HG03108 (cell line): ENCODE measurements around the gene HORMAD2.

Experiments used
- ATAC-seq: cut with Tn5 transposase; IDR thresholded peaks from one replicate; pipeline ENCODE4 v1.9.1; 2021; ENCODE audit warnings: moderate library complexity; ENCODE audit not compliant: unreplicated experiment

The HORMAD2 gene, protein sequence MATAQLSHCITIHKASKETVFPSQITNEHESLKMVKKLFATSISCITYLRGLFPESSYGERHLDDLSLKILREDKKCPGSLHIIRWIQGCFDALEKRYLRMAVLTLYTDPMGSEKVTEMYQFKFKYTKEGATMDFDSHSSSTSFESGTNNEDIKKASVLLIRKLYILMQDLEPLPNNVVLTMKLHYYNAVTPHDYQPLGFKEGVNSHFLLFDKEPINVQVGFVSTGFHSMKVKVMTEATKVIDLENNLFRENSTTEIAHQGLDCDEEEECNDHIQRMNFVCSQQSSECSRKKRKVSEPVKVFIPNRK

DNA sequence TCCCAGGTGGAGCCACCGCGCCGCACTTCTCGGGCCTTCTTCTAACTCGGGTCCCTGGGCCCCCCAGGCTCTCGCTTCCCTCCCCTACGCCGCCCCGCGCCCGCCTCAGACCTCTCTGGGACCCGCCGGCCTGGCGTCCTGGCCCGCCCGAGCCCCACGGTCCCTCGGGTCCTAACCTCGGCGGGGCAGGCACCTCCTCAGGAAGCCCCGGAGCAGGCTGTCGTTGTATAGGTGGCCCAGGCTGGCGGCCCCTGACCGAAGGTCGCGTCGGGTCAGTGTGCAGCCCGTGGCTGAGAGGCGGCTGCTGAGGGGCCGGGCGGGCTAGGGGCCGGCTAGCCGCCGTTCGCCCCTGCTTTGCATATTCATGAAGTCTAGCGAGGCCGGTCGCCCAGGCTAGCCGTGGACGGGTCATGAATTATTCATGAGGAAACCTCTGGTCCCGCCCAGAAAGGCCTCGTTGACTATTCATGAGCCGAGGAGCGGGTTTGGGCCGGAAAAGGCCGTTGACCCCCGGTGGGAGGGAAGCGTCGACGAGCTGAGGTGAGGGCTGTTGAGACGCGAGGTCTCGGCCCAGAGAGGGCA lies at the start of gene HORMAD2:
Gene HORMAD2 (plus strand): TSS at position 513 of the 582 bp plus-strand sequence. CDS start 13,489 bp downstream, outside the sequence.
- no peak for ATAC-seq

DNA sequence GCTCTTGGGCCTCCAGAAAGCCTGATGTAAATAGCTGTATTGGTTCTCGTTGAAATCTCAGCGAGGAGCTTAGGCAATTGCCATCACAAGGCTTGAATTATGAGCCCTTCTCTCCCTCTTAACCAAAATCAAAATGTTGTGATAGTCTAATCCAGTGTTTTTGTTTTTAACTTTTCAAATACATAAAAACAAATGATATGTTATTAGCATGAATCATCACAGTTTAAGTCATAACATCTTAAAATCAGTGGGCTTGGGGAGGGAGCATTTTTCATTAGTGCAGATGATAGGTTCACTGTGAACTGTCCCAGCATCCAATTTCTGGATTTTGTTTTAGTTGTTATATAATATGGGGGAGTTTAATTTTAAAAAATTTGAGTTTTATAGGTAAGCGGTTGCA lies 48.9 kb upstream of the HORMAD2 start:
- no peak for ATAC-seq

DNA sequence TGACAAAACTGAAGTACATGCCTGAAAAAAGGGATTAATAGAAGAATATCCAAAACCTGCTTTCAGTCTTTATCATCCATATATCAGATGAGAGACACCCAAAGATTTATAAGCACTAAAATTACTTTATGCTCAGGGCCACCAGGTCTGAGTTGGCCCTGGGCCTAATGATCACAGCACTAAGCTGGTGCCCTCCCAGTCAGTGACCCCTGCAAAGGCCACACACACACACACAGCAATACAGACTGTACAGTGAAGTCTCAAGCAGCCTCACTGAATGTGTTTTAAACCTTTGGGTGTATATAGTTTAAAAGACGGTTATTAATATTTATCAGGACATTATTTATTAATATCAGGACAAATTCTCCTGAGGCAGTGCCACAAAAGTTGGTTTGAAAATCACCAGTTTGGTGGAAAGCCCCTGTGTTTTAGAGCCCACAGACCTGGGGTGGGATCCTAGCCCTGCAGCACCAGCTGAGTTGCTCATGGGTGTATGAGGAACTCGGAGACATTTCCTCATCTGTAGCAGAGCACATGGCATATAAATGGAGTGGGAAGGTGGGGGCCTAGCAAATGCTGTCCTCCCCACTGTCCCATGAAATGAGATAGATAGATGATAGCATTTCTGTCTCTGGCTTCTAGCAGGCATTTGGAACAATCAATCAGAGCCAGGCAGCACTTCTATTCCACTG lies 48.4 kb upstream of the HORMAD2 start:
- no peak for ATAC-seq

DNA sequence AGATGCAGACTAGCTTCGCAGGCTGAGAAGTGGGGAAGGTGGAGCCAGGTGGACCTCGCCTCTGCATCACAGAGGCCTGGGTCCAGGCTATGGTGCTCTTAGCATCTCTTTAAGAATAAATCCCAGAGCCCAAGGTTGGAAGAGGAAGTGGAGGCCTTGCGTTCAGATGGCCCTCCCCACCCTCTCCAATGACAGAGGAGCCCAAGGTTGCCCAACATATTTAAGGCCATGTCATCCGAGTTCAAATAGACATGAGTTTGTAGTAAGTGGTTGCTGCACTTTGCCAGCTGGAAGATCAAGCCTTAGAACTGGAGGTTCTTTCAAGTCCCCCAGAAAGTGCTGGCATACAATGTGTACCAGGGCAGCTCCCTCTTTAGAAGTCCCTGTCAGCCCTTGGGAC lies 47.1 kb upstream of the HORMAD2 start:
- ATAC-seq: no peak

DNA sequence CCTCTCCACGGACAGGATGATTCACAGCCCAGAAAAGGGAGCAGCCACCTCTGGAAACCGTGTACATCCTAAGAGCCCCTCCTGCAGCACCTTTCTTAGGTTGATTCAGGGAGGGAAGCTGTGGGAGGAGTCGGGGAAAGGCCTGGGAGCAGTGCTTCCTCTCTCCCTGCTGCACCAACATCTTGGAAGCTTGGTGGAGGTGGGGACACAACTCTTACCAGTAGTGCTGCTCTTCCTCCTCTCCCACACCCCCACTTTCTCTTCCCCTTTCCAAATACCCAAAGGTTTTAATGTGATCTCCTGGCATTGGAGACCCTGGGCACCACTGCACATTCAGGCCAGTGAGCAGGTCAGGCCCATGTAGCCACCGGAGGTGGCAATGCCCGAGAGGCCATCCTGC lies 46.4 kb upstream of the HORMAD2 start:
- no peak for ATAC-seq

DNA sequence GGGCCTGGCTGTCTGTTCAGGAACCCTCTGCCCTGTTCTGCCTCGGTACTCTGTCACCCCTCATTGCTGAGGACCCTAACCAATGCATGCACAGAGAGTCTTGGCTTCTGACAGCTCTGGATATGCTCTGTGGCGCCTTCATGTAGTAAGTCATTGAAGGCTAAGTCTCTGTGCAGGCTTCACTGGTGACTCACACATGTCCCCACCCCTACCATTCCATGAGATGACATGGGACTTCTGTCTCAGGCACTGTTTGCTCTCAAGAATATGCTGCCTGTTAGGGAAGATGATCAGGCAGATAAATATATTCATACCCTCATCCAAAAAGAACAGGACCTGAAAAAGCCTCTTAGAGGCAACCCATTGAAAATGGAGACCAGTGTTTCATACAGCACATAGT lies 43.6 kb upstream of the HORMAD2 start:
- ATAC-seq: no peak

DNA sequence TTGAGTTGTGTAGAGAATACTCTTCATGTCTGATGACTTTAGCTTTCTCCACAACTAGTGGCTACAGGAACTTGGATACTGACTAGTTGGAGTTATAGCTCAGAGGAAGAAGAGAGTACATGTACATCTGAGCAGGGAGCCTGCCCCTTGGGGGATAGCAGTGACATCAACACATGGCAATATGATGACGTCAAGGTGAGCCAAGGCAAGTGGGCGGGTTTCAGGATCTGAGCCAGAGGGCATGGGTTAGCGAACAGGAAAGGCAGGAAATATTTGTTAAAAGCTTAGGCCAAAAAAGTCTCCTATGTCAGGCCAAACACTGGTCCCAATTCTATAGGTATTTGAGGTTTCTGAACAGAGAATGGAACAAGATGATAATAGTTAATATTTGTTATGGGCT lies 42.0 kb upstream of the HORMAD2 start:
- no peak for ATAC-seq

DNA sequence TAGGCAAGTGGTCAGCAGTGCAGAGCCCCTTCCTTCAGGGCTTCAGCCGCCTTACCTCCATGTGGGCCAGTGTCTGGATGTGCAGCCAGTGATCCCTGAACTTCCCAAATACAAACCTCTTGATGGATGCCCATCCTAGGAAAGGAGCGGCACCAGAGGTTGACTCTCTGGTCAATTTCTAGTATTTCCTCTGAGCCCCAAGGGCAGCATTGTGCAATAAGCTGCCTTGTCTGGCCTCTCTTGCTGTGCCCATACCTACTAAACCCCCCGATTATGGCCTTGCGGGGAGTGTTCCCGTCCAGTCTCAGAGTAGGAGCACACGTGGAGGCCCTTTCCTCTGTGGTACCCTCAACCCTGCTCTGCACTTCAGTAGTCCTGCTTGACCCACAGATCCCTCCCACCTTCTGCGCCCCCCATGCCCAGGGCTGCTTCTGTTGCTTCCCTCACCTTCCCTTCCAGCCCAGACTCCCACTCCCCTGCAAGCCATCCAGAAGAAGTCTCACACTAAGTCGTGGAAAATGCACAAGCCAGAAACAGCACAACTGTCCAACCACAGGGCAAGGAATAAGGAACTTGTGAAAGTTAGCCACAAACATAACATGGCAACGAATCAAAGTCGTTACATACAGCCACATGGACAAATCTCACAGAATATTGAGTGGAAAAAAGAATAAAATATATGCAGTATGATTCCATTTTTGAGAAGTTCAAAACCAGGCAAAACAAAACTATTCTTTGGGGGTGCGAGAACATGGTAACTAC lies 39.6 kb upstream of the HORMAD2 start:
- no peak for ATAC-seq

DNA sequence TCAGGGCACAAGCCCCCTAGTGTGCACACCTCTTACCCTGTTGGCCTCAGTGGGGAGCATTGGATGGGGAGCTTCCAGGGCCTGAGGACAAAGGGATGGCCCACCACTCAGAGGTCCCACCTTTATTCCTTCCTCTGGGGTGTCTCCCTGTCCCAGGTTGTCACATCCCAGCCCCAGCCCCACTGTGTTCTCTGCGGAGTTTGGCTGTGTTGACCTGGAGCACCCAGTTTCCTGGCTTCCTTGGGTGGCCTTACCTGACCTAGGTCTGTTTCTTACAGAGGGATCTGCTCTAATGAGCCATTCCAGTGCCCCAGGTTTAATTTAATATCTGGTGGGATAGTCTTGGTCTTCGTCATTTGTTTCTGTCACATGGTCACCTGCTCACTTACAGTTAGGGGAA lies 38.8 kb upstream of the HORMAD2 start:
- no peak for ATAC-seq

DNA sequence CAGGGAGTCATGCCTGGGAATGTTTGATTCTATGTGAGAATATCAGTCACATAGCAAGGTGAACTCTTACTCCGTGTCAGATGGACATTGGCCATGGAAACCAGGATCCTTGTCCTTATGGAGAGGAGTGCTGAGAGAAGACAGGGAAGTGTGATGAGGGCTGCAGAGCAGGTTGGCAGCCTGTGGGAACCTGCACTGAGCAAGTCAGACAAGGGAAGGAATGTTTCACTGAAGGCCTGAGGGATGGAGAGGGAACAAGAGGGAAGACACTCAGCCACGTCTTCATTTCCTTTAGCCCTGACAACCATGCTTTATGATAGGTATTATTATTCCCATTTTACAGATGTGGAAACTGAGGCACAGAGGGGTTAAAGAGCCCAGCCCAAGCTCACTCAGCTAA lies 38.4 kb upstream of the HORMAD2 start:
- ATAC-seq: no peak

DNA sequence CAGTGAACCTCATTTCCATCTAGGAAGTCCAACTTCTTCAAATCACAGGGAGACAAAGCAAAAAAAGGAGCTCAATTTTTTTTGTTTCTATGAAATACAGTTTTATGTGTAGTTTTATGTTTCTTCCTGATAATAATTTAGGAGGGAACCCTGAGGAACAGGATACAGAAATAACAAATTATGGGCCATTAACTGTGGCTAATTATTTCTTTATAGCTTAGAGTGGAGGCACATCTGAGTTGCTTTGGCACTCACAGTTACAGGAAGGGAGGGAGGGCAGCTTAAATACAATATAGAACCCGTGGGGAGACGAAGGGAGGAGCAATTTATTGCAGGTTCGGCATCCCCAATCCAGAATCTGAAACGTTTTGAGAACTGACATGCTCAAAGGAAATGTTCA lies 37.1 kb upstream of the HORMAD2 start:
- ATAC-seq: no peak

DNA sequence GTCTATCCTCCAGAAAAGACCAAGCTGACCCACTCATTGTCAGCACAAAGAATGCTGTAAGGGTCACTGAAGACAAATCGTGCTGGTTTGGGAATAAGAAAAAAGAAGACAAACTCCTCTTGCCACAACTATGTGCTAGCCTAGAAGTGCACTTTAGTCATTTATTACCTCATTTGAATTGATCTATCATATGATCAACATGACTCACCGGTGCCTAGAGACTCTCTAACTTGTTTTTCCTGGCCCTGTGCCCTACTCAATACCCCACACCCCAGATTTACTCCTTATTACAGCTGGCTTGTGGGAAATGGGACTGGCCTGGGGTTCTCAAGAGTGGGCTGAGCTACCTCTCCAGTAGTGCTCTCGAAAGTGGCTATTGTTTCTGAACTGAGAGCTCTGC lies 35.9 kb upstream of the HORMAD2 start:
- ATAC-seq: no peak

DNA sequence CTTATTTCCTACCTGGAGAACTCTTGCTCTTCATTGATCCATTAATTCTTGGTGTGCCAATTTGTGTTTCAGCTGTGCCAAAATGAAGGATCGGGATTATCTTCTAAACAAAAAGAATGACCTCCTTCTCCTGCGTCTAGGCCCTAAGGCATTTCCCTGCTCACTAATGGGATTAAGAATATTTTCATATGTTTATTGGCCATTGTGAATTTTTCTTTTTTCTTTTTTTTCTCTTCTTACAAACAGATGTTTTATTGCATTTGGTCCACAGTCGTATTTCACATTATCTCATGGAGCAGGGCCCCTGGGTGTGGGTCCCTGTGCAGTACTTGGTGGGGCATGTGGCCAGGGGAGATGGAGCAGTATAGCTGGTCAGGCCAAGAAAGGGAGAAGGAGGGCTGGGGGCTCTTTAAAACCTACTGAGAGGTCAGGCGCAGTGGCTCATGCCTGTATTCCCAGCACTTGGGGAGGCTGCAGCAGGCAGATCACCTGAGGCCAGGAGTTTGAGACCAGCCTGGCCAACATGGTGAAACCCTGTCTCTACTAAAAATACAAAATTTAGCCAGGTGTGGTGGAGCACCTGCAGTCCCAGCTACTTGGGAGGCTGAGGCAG lies 35.3 kb upstream of the HORMAD2 start:
- no peak for ATAC-seq

DNA sequence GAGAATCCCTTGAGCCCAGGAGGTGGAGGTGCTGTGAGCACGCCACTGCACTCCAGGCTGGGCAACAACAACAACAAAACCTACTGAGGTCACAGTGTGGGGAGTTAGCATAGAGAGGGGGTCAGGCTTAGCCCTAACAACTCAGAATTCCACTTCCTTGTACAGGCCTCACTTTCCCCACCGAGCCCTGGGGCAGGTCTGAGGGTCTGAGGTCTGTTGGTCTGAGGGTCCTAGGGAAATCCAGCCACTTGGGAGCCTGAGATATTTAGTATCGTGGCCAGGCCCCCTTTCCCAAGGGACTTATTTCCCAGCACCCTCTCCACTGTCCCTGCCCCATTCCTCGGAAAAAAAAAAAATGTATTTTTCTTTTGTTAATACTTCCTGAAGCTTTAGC lies 34.8 kb upstream of the HORMAD2 start:
- ATAC-seq: no peak

DNA sequence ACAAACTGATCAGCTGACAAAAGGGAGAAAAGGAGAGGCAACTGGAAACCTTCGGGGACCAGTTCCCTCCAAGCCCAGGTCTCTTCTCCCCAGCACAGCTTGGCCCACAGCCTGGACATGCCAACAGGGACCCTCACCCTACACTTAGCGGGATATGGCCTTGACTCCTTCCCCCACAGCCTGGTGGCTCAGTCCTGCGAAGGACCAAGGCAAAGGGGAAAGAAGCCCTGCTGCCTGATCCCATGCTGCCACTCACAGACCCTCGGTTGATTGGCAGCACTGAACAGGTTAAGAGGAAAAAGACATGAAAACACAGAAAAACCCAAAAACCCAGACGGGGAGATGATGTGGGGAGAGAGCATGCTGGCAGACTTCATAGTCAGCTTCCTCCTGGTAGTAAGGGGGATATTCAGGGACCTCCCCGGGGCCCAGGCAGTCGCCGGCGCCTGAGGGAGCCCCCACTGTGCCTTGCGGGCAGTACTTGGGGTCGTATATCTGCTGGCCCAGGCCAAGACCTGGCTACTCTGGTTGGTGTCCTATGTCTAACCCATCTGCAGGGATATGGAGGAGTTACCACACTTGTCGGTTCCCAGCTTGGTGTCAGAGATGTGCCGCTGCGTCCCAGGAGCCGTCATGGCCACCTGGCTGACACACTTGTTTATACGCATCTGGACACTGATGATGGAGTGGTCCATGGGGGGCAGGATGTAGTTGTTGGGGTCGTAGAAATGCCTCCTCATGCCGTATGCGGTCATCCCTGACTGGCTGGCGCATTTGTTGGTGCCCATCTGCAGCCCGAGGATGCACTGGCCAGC lies 34.2 kb upstream of the HORMAD2 start:
- ATAC-seq: no peak

DNA sequence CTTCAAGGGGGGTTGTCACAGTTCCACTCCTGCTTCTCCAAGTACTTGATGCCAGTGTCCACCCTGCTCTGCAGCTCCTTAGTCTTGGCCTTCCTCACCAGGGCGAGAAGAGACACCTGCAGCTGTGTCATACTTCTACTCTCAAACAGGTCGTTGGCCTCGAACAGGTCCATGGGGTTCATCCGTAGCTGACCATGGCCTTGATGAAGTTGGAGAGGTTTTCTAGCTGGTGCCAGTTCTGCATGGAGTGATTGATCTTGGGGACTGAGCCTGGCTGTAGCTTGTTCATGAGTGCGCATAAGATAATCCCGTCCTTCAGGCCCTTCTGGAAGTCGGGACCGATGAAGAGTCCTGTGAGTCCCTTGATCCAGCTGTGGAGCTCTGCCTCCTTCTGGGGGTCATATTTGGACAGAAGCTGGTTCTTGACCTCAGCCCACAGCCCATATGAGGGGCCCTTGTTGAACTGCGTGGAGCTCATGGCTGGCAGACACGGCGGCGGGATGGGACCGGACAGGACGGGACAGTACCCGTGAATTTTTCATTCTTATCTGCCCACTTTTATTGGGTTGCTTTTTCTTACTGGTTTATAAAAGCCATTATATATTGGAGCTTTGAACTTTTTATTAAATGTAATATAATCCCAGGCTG lies 33.4 kb upstream of the HORMAD2 start:
- no peak for ATAC-seq

DNA sequence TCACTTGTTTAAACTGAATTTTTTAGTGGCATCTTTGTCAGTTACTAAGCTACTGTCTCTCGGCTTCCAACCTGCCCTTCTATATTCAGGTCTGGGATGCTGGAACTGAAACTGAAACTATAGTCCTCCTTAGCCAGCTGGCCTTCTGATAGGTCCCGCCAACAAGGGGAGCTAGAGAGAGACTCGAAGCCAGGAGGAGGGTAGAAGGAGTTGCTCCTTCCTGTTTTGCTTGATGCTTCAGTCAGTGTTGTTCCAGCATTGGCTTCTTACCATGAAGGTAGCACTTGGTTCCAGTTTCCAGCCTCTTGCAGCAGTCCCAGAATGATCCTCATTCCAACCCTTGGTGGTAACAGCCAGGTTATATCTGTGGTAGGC lies 32.9 kb upstream of the HORMAD2 start:
- no peak for ATAC-seq

DNA sequence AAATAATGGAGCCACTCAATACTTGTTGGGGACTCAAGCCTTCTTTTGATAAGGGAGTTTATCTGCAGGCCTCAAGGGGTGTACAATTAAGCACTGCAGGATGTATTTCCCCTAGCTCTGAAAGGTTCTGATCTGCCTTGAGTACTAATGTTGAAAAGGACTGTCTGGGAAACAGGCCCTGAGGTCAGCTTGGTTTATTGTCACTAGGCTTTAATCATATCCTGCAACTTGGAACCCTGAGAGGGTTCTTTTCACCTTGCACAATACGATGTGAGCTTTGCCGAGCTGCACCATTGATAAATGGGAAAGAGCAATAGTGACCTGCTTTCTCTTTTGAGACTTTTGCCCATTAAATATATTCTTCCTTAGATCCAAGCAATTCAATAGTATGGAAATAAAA lies 31.6 kb upstream of the HORMAD2 start:
- no peak for ATAC-seq

DNA sequence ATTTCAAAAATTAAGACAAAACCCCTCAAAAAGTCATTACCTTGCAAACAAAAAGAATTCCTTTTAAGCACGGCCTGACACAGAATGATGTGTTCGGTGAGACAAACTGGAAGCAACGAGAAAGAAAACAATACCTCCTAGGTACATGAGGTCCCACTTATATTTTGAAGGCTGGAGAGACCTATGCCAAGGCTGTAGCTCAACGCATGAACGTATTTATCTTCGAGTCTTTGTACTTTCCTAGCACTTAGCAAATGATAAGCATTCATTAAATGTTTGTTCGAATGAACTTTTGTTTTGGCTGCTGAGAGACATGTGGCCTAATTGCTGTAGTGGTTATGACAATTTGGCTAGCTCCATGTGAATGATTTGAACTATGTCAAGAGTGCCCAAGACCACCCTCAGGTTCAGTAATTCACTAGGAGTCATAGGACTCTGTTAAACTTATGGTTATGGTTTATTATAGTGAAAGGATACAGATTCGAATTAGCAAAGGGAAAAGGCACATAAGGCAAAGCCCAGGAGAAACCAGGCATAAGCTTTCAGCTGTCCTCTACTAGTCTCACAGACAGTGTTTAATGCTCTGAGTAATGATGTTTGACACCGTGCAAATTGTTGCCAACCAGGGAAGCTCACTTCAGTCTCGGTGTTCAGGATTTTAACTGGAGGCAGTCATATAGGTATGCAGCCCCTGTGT lies 26.0 kb upstream of the HORMAD2 start:
- ATAC-seq: no peak

DNA sequence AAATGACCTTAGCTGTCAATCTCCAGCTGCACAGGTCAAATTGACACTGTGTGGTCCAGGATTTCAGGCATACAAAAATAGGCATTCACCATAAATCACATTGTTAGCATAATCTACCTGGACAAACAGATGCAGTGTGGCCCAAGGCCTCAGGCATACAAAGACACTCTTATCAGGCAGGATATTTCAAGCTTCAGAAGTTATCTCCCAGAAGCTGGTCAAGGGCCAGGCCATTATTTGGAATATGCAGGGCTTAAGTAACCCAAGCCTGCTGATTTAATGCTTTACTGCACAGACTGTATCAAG lies 25.5 kb upstream of the HORMAD2 start:
- no peak for ATAC-seq
